GM19395 (cell line): Measurements from ENCODE around the gene PIEZO2.
A peak's percentile ranks its signal among the peaks of the same experiment; 100 is the strongest.

Source experiments
- ATAC-seq: cut with Tn5 transposase; IDR thresholded peaks from one replicate; pipeline ENCODE4 v1.9.1; 2021; ENCODE audit warnings: mild to moderate bottlenecking, moderate library complexity; ENCODE audit not compliant: unreplicated experiment

Gene PIEZO2

DNA sequence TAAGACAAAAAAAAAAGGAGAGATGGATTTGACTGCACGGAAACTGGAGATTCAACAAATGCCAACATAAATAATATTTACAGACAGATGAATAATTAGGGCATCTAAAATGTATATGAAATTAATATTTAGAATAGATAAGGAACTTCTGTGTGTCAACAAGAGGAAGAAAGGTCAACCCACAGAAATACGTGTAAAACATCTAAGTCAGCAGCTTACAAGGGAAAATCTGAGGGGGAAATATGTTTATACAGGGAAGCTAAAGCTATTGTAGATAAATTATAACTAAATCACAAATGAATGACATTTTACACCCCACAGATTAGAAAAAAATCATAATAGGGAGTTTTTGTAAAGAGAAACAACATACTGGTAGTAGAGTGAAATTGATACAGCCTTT, 159.9 kb downstream of the PIEZO2 start:
- no peak for ATAC-seq

DNA sequence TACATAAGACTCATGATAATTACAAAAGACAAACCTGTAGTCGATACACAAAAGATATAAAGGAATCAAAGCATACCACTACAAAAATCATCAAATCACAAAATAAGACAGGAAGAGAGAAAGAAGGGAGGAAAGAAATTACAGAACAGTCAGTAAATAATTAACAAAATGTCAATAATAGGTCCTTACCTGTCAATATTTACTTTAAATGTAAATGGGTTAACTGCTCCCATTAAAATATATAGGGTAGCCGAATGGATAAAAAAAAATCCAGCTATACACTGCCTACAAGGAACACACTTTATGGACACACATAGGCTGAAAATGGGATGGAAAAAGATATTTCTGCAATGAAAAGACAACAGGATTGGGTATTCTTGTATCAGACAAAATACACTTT, 163.7 kb downstream of the PIEZO2 start:
- no peak for ATAC-seq

DNA sequence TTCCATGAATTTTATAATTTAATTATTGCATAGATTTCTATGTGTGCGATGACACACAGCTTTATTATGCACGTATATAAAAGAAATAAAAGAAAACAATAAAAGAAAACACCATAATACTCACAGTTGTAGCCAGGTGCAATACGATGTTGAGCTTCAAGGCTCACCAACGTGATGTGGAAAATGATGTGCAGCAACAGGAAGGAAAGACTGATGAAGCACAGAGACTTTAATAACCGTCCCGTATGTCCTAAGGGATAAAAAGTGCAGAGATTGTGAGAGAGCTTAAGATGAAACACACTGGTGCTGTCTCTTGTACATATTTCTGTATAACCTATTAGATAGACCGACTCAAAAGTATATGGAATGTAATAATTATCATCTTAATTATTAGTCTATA, 170.0 kb downstream of the PIEZO2 start:
- ATAC-seq = no peak

DNA sequence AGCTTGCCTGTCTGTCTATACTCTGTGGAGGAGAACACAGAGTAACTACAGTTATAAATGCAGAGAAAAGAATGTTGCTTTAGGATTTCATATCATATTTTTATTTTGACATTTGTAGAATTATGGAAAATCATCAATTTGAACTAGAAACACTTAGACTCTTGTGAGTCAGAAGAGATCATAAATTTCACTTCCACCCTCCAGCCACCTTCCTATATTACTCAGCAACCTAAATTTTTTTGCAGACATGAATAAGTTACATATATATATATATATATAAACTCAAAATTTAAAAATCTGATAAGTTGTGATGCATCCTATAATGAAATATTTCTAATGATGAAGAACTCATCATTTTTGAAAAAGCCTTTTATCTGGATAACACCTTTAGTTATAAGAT, 172.3 kb downstream of the PIEZO2 start:
- ATAC-seq = no peak

DNA sequence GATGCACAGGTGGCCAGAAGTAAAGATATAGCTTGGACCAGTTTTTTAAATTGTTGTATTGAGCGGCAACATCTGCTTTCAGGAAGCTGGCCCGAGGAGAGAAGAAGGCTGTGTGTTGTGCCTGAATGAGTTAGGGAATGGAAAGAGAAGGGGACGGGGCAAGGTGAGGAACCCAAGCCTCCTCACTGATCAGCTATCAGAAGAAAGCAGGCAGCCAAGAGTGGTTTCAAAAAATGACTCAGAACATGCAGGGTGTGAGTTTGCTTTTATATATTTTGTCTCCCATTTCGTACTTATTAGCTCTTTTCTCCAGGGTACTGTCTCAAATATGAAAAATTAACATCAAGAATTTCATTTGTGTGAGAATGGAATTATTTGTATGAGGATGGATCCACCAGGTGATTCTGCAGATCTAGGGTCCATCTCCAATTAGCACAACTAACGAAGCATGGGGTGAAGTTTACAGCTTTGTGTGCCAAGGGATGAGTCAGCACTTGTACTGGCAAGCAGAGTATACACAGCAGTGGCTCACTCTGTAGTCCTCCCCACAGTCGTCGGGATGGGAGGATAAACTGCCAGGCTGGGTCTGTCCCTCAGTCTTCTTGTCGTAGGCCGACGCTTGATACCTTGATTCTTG, 175.7 kb downstream of the PIEZO2 start:
- no peak for ATAC-seq

DNA sequence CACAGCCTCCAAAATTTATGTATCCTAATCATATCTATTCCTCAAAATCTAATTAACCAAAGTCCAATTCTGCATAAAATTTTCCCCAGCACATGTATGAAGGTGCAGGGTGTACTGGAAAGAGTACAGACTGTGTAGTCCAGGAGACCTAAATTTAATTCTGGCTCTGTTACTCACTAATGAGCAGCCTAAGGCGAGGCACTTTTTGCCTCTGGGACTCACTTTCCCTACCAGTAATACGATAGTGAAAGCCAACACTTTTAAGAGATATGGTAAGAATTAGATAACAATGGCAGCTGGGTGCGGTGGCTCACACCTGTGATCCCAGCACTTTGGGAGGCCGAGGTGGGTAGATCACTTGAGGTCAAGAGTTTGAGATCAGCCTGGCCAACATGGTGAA, 177.7 kb downstream of the PIEZO2 start:
- no peak for ATAC-seq

DNA sequence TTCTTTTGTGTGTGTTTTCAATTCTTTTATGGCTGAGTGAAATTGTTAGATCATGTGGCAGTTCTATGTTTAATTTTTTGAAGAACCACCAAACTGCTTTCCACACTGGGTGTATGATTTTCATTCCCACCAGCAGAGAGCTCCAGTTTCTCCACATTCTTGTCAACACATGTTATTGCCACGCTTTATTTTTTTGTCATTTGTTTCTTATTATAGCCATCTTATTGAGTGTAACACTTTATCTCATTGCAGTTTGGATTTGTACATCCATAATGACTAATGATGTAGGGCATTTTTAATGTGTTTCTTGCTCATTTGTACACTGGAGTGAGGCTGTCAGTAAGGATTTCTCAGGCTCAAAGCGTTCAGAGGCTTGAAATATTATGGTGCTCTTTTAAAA, 184.2 kb downstream of the PIEZO2 start:
- ATAC-seq = no peak

DNA sequence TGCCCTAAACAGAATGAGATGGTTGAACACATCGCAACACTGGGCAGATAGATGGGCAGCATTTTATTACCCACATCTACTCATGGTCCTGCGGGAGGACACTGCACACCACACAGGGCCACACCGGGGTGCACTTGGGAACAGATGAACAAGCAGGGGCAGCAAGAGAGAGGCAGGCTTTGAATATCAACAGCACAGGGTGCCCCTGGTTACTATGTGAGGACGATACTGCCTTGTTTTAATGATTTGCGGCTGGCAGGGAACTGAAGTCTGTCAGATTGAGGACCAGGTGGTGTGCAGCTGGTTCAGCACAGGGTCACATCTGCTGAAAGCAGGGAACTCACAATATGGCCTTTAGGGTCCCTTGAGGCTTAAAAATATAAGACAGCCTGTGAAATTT, 195.7 kb downstream of the PIEZO2 start:
- peak; percentile 33 for ATAC-seq

DNA sequence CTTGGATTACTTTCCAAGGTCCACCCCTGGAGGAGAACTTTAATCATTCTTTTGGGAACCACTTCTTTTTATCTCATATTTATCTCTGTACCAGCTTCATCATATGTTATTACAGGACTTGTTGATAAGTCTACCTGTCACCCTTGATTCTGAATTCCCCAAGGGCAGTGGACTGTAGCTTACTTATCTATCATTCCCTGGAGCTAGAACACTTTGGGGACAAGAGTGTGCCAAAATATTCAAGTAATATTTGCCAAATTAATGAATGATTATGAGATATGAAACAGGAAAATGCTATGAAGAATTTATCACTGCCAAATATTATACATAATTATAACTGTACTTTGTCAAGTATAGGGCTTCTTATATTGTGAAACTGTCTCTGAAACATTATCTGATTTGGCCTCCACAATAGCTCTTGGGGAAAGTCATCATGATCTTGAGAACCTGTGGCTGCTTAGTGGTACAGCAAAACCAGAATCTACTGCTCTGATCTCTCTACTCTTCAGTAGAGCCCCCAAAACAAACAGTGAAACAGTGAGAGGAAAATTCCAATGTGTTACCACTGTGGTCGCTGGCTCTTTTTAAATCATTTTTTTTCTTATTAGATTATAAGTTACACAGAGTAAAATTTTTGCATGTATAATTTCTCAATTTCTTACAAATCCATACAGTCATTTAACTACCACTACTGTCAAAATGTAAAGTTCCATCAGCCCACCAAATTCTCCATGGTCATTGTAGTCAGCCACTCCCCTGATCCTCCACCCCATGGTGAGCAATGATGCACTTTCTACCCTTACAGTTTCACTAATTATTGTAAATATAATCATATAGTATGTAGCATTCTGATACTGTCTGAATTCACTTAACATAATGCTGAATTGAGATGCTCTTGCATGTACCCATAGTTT, 197.5 kb downstream of the PIEZO2 start:
- ATAC-seq = no peak

DNA sequence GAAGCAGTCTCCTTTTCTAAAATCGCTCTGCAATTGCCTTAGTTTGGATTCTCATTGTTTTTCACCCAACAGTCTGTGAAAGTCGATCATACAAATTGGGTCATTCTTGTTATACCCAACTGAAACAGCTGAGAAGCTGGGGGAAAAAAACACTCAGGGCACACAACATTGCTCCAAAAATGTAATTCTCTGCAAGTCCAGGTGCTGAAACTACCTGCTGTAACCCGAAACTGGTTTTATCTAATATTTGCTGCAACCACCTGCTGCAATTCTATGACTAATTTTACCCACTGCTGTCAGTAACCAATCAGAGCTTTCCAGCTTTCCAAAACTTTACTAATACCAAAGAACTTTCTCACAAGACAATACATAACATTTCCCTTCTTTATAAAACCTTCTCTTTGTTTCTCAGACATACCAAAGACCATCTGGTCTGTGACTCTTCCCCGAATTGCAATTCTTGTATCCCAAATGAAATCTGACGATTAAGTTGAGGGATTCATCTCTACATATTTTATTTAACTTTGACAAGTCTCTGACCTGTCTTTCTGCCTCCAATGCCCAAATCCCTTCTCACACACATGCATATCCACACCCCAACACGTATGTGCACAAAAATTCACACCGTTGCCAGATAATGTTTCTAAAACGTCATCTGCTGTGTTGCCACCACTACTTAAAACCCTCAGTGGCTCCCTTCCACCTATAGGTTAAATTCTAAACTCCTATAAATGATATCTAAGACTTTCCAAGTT, 198.3 kb downstream of the PIEZO2 start:
- peak; percentile 61 for ATAC-seq

DNA sequence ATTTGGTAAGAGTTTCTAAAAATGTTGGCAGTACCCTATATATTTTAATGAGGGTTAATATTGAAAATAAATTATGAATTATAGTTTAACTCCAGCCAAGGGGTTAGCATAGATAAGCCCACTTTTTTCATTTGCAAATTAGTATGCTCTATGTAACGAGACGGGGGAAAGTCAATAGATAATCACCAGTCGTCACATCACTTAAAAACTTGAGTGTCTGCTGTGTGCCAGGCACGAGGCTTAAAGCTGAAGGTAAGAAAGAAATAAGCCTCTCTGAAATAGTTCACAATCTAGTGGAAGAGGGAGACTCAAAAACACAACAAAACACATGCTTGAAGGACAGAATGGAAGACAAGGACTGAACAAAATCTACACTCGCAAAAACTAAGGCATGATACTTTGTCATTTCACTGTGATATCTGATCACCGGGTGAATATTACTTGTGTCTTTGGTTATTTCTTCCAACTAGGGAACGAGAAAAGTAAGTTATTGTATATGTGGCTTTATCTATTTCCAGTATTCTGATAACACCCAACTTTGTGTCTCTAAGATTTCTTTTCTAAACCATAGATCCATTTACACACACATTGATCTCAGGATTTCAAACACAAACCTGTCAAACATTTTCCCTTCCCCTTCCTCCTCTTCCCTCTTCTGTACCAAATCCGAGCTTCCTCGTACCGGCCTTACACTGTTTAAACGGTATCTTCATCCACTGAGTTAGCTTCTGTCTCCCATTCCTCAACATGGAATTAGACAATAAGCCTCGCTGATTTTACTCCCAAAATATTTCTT, 199.1 kb downstream of the PIEZO2 start:
- ATAC-seq = no peak

DNA sequence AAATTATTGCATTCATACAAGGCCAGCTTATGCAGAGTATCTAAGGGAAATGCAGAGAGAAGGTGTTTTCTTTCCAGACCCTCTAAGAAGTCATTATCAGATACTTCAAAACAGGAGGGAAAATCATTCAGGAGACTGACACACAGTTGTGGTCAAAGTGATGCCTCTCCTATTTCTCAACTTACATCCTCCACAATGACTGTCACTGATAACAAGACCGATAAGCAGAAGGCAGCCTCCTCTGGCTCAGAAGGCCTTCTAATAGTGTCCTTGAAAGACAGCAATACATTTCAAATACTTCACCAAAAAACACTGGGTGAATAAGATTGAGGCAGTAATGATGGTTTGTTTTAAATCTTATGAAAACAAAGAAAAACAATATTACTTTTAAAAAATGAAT, 199.7 kb downstream of the PIEZO2 start:
- no peak for ATAC-seq

DNA sequence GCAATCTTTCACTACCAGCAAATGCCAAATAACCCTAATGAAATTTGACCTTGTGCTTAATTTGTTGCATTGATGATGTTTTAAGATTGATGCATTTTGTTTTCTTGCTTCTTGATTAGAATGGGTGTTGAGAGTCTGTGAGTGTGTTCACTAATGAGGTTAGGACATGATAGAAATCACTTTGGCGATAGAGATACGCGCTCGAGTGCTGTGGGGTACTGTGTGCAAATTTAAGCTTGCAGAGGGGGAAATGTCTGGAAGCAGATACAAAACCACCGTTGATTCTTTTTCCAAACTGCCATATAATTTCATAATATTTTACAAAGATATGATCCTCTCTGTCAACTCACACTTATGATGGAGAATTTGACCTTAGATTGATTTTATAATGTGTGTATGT, 200.9 kb downstream of the PIEZO2 start:
- no peak for ATAC-seq

DNA sequence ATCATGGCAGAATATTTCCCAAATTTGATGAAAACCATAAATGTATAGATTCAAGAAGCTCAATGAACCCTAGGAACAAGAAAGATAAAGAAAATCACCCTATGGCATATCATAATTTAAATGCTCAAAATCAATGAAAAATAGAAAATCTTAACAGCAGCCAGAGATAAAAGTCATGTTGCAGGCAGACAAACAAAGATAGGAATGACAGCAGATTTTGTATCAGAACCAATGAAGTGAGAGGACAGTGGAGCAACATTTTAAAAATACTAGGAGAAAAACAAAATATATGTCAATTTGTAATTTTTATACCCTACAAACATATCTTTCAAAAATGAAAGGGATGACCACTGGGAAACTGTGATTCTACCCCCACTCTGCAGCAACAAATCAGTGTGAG, 203.3 kb downstream of the PIEZO2 start:
- no peak for ATAC-seq

DNA sequence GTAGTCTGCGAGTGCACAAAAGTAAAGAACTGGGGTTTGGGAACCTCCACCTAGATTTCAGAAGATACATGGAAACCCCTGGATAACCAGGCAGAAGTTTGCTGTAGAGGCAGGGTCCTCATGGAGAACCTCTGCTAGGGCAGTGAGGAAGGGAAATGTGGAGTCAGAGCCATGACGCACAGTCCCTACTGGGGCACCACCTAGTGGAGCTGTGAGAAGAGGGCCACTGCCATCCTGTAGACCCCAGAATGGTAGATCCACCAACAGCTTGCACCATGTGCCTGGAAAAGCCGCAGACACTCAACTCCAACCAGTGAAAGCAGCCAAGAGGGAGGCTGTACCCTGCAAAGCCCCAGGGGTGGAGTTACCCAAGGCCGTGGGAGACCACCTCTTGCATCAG, 206.4 kb downstream of the PIEZO2 start:
- no peak for ATAC-seq

DNA sequence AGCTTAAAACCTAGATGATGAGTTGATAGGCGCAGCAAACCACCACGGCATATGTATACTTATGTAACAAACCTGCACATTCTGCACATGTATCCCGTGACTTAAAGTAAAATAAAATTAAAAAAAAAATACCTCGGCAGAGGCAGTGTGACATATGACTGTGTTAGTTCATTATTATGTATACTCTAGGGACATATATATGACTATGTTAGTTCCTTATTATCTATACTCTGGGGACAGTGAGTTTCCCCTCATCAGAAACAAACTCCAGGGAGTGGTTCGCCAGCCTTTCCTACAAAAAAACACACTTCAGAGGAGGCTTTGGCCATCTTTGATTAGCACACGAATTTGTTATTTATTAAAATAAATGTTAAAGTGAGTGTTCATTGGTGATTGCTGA, 209.5 kb downstream of the PIEZO2 start:
- ATAC-seq = no peak

DNA sequence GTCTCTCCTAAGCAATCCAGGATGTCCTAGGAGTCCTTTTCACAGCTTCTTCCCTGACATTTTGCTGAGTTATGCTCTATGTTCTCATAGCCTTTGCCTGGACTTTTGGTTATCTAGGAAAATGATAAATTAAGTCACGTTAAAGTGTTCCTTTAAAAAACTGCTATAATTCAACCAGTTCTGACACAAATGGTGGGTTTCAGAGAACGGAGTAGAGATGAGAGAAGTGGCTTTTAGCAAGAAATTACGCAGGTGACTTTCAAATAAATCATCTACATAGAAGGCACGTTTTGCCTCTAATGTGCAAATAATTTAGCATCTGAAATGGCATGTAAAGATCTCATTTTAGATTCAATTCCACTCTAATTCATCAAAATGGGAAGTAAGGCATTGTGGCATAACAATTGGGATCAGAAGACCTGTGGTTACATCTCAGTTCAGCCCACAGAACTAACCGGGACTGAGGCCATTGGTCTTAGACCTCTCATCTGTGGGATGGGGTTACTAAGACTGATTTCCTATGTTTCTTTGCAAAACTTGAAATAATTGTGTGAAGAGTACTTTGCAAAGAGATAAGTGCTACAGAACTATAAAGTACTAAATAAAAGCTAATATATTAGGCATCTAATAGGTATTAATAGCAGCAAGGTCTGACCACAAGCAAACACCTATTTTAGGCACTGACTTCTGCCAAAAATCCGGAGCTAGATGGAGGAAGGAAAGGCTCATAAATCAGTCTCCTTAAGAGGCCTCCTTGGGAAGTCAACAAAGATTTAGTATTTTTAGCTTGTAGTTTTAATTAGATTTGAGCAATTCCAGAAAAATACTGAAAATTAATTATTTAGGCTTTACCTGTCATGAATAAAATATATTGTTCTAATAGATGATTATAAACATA, 211.4 kb downstream of the PIEZO2 start:
- ATAC-seq = no peak

DNA sequence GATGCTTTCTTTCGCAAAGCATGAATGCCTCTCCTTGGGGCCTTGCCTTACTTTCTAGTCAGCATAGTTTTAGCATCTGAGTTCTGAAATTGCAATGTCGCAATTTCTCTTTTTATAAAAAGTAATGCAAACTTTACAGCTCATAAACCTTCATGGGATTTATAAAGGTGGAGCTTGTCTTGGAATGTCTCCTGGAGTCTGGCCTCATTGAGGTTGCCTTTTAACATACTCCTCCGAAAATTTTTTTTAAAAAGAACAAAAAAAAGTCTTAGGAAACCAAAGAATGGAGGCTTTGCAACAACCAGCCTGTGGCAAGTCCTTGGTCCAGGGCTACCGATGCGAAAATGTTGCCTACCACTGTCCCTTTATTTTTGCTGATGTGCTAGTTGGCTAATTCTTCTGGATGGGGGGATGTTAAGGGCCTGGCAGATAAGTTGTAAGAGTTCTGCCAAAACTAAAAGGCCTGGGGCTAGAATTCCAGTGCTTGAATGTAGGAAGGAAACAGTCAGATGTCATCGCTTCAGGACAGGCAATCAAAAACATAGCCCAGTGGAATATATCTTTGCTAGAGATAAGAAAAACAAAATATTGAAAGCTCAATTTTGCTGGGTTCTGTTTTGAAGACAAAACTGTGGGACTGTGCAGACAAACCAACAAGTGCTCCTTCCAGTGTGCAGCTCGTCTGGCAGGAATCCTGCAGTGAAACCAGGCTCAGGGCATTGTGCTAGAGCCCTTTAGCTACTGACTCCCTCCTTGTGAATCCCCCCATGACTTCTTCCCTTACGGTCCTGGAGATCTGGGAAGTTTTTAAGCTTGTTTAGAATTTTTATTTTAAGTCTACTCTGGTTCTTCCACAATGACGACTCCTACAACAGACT, 213.0 kb downstream of the PIEZO2 start:
- no peak for ATAC-seq

DNA sequence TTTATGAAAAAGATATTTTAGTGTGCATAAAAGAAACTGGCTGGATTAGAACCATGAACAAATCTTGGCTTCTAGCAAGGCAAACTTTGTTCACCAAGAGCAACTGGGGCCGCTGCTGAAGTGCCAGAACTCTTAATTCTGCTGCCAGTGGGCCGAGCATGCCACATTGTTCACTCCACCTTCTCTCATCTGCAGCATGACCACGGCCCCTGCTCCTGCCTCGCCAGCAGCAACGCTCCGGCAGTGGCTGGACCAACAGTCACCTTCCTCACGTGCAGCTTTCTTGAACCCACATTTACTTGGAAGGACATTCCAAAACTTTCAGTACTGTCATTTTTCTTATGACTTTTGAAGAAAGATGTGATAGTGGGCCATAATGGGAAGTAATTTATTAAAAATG, 213.8 kb downstream of the PIEZO2 start:
- no peak for ATAC-seq
